HCT116 (cell line): Measurements from ENCODE around the gene FREM1.

Experiments
- CTCF ChIP-seq, 3 experiments: fragments of 200-600 bp in 1 of 3; sonication (generic) in 1 of 3; IDR thresholded peaks in 2 of 3; conservative IDR thresholded peaks in 1 of 3; 2 replicates each; pipeline ENCODE4 v1.5.1; 2012 to 2017; ENCODE audit warnings: low read depth in 2 of 3, low read length in 2 of 3, antibody characterized with exemption in 1 of 3, borderline replicate concordance in 1 of 3, control low read depth in 1 of 3, mild to moderate bottlenecking in 1 of 3, mixed read lengths in 1 of 3, mixed run types in 1 of 3, moderate library complexity in 1 of 3; ENCODE audit not compliant: insufficient read depth in 1 of 3
- EGR1 ChIP-seq: IDR thresholded peaks from 2 replicates; pipeline ENCODE4 v1.6.1; 2012; ENCODE audit warnings: low read depth
- EZH2 ChIP-seq: fragments of 200-600 bp; sonication (generic); IDR thresholded peaks from 2 replicates; pipeline ENCODE4 v1.6.1; 2017; ENCODE audit warnings: antibody characterized with exemption, mixed run types
- JUND ChIP-seq: IDR thresholded peaks from 2 replicates; pipeline ENCODE4 v1.6.1; 2012
- POLR2A ChIP-seq: IDR thresholded peaks from 2 replicates; pipeline ENCODE4 v1.7.0; 2011; ENCODE audit warnings: borderline replicate concordance; ENCODE audit not compliant: insufficient read depth, insufficient read length; ENCODE audit errors: extremely low read depth
- POLR2AphosphoS5 ChIP-seq: IDR thresholded peaks from 2 replicates; pipeline ENCODE4 v1.6.1; 2011; ENCODE audit warnings: mild to moderate bottlenecking, low read depth, low read length, moderate library complexity
- RAD21 ChIP-seq: IDR thresholded peaks from 2 replicates; pipeline ENCODE4 v1.6.1; 2012; ENCODE audit warnings: low read depth, mild to moderate bottlenecking
- SP1 ChIP-seq: IDR thresholded peaks from 2 replicates; pipeline ENCODE4 v1.6.1; 2012; ENCODE audit warnings: low read depth
- TCF7L2 ChIP-seq: IDR thresholded peaks from 2 replicates; pipeline ENCODE4 v1.7.0; 2011; ENCODE audit warnings: borderline replicate concordance, inconsistent platforms; ENCODE audit not compliant: insufficient read depth, insufficient read length; ENCODE audit errors: extremely low read depth
- ZBTB33 ChIP-seq: IDR thresholded peaks from 2 replicates; pipeline ENCODE4 v1.6.1; 2011; ENCODE audit warnings: mild to moderate bottlenecking, low read length, moderate library complexity; ENCODE audit not compliant: insufficient replicate concordance; ENCODE audit errors: extremely low read depth
- ZFX ChIP-seq: fragments of 450-650 bp; IDR thresholded peaks from 2 replicates; pipeline ENCODE4 v1.6.1; 2017

GRCh38 chr9:14869671-14870070 is 40.6 kb downstream of the FREM1 start:
- no peak for TF ChIP-seq CTCF (IDR thresholded peaks at IDR 0.05 in 2 of 3, conservative IDR thresholded peaks at IDR 0.05 in 1 of 3; ENCODE audit: borderline replicate concordance in 1 of 3, insufficient read depth in 1 of 3, low read depth in 2 of 3, low read length in 2 of 3)
- no peak for TF ChIP-seq POLR2A
- no peak for TF ChIP-seq ZFX
- TF ChIP-seq POLR2AphosphoS5: no peak
- no peak for TF ChIP-seq ZBTB33
- TF ChIP-seq RAD21: no peak
- no peak for TF ChIP-seq EZH2
- TF ChIP-seq JUND: no peak
- TF ChIP-seq SP1: no peak
- no peak for TF ChIP-seq EGR1
- no peak for TF ChIP-seq TCF7L2
